Fibroblast of lung (primary cell): ENCODE measurements around the gene THSD7A.

ENCODE experiments used
- EZH2 ChIP-seq: IDR thresholded peaks from 2 replicates; pipeline ENCODE4 v1.5.1; 2012; ENCODE audit warnings: low read length, control low read depth, mild to moderate bottlenecking; ENCODE audit errors: missing control alignments
- TF ChIP-seq, protein P1 (sequence below), 2 donors: IDR thresholded peaks in 1 of 2; conservative IDR thresholded peaks in 1 of 2; 1 replicate in 1 of 2; 2 replicates in 1 of 2; pipeline ENCODE4 v1.5.1; 2011 to 2012; ENCODE audit warnings: low read length in 2 of 2, control low read depth in 1 of 2, inconsistent platforms in 1 of 2, low read depth in 1 of 2, mild to moderate bottlenecking in 1 of 2

DNA sequence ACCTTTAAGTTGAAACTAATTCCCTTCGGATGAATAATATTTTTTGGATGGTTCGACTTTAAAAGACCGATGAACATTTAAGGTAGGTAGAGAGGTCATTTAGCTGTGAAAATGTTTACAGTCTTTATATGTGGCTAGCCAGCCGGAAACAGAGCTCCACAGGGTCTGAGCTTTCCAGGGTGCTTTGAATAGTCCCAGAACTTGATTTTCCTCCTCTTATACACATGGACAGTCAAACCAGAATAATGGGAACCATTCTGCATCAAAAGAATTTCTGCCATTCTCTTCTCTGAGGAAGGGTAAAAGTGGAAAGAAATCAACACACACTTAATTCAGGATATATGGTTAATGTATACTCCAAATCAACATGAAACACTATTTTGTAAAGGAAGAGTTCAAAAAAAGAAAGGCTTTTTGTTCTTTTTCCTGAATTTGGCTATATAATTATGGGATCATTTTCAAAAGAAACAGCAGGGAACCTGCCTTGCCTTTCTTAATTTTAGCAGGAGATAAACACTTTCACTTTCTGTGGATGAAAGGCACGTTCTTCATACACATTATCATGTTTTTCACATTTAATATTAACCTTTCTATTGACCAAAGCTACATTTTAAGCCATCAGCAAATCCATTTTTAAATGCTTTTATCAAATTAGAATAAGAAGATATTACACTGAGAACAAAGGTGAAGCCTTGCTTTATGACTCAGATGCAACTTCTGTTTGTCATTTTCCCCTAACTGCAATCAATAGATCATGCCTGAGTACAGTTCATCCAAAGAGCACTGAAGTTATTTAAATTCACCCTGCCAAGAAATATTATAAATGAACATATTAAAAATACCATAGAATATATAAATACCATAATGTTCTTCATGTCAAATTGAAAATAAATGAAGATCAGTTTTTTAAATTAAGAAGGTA is 307.3 kb downstream of the THSD7A start:
- TF ChIP-seq, protein P1, sequence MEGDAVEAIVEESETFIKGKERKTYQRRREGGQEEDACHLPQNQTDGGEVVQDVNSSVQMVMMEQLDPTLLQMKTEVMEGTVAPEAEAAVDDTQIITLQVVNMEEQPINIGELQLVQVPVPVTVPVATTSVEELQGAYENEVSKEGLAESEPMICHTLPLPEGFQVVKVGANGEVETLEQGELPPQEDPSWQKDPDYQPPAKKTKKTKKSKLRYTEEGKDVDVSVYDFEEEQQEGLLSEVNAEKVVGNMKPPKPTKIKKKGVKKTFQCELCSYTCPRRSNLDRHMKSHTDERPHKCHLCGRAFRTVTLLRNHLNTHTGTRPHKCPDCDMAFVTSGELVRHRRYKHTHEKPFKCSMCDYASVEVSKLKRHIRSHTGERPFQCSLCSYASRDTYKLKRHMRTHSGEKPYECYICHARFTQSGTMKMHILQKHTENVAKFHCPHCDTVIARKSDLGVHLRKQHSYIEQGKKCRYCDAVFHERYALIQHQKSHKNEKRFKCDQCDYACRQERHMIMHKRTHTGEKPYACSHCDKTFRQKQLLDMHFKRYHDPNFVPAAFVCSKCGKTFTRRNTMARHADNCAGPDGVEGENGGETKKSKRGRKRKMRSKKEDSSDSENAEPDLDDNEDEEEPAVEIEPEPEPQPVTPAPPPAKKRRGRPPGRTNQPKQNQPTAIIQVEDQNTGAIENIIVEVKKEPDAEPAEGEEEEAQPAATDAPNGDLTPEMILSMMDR (conservative IDR thresholded peaks at IDR 0.05 in 1 of 2, IDR thresholded peaks at IDR 0.05 in 1 of 2; ENCODE audit: low read depth in 1 of 2, low read length in 2 of 2) = no peak
- no peak for TF ChIP-seq EZH2
